Spleen (tissue), 7 donors: Measurements from ENCODE around the gene TET3.

Experiments
- POLR2AphosphoS5 ChIP-seq, 3 donors: sonication (generic); formaldehyde crosslinking; IDR thresholded peaks; one replicate each; pipeline ENCODE4 v1.5.1; 2017; ENCODE audit warnings: antibody characterized with exemption in 3 of 3
- TF ChIP-seq, protein P1 (sequence below), 11 experiments: fragments of 200-600 bp in 7 of 11; fragments of 450-650 bp in 4 of 11; sonication (generic) in 4 of 11; IDR thresholded peaks in 8 of 11; conservative IDR thresholded peaks in 3 of 11; 1 replicate in 7 of 11; 2 replicates in 4 of 11; pipeline versions ENCODE4 v1.4.0 to v1.8.0; 2016 to 2021; ENCODE audit warnings: antibody characterized with exemption in 11 of 11, inconsistent platforms in 4 of 11, mild to moderate bottlenecking in 1 of 11
- donor health status: DM: no; HTN: no; CAD: no; lungs with moderate emphysema.
- donor health status: DM: no; HTN: no; CAD: no.
- donor health status: DM: no; HTN: no; CAD: no.

DNA sequence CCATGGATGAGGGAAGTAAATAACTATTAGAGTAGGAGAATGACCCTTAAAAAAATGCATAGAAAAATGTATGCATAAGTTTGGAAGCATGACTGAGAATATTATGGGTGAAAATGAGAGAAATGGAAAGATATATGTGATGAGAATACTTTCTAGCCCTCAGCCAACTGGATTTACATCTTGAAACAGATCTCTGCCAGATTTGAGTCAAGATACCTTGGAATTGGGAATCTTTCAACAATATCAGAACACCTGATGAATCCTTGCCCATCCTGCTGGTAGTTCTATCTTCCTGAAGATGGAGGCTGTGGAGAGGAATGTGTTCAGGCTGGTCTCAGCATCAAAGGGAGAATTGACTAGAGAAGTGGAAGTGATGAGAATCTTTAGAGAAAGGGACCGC lies 5.8 kb downstream of the TET3 start:
- TF ChIP-seq, protein P1, sequence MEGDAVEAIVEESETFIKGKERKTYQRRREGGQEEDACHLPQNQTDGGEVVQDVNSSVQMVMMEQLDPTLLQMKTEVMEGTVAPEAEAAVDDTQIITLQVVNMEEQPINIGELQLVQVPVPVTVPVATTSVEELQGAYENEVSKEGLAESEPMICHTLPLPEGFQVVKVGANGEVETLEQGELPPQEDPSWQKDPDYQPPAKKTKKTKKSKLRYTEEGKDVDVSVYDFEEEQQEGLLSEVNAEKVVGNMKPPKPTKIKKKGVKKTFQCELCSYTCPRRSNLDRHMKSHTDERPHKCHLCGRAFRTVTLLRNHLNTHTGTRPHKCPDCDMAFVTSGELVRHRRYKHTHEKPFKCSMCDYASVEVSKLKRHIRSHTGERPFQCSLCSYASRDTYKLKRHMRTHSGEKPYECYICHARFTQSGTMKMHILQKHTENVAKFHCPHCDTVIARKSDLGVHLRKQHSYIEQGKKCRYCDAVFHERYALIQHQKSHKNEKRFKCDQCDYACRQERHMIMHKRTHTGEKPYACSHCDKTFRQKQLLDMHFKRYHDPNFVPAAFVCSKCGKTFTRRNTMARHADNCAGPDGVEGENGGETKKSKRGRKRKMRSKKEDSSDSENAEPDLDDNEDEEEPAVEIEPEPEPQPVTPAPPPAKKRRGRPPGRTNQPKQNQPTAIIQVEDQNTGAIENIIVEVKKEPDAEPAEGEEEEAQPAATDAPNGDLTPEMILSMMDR (IDR thresholded peaks at IDR 0.05 in 8 of 11, conservative IDR thresholded peaks at IDR 0.05 in 3 of 11), result no peak
- no peak for TF ChIP-seq POLR2AphosphoS5 (IDR thresholded peaks at IDR 0.05)
